HG02970 (cell line): ENCODE data around the gene PLAAT4.

Experiments
- ATAC-seq: cut with Tn5 transposase; IDR thresholded peaks from one replicate; pipeline ENCODE4 v1.9.1; 2021; ENCODE audit warnings: mild to moderate bottlenecking, moderate library complexity, moderate number of reproducible peaks; ENCODE audit not compliant: unreplicated experiment, low FRiP score

PLAAT4 gene

GRCh38 chr11:63536669-63537292, at the start of gene PLAAT4:
PLAAT4 (plus strand) TSS chr11:63536808; CDS start chr11:63536869, 61 bp downstream.
- no peak for ATAC-seq

- ATAC-seq: no peak
Measured at GRCh38 chr11:63488789-63489188, 47.8 kb upstream of the PLAAT4 start.

GRCh38 chr11:63489879-63490278, 46.7 kb upstream of the PLAAT4 start:
- ATAC-seq: no peak

GRCh38 chr11:63490551-63491239, 45.9 kb upstream of the PLAAT4 start, which contains the start of gene PLAAT5:
PLAAT5 (minus strand) TSS chr11:63491167; CDS start chr11:63491034, 133 bp downstream.
- no peak for ATAC-seq

- no peak for ATAC-seq
Measured at GRCh38 chr11:63491240-63491587, 45.4 kb upstream of the PLAAT4 start.

- ATAC-seq: no peak
Measured at GRCh38 chr11:63491636-63492372, 44.8 kb upstream of the PLAAT4 start.

GRCh38 chr11:63492441-63492840, 44.2 kb upstream of the PLAAT4 start:
- ATAC-seq: no peak

GRCh38 chr11:63493127-63493526, 43.5 kb upstream of the PLAAT4 start:
- ATAC-seq: no peak

- no peak for ATAC-seq
Measured at GRCh38 chr11:63494975-63495374, 41.6 kb upstream of the PLAAT4 start.

- no peak for ATAC-seq
Measured at GRCh38 chr11:63499874-63500273, 36.7 kb upstream of the PLAAT4 start.

- ATAC-seq: no peak
Measured at GRCh38 chr11:63501236-63501635, 35.4 kb upstream of the PLAAT4 start.

- ATAC-seq: no peak
Measured at GRCh38 chr11:63502252-63502820, 34.3 kb upstream of the PLAAT4 start.

- no peak for ATAC-seq
Measured at GRCh38 chr11:63503492-63503891, 33.1 kb upstream of the PLAAT4 start.

- no peak for ATAC-seq
Measured at GRCh38 chr11:63504054-63504453, 32.6 kb upstream of the PLAAT4 start.

- ATAC-seq: no peak
Measured at GRCh38 chr11:63504933-63505586, 31.5 kb upstream of the PLAAT4 start.

- no peak for ATAC-seq
Measured at GRCh38 chr11:63505857-63506528, 30.6 kb upstream of the PLAAT4 start, which contains the start of gene LGALS12. LGALS12 (plus strand) TSS chr11:63506084; CDS start chr11:63506459, 375 bp downstream.

GRCh38 chr11:63506876-63507275, 29.7 kb upstream of the PLAAT4 start:
- no peak for ATAC-seq

GRCh38 chr11:63507511-63507910, 29.1 kb upstream of the PLAAT4 start:
- no peak for ATAC-seq

- no peak for ATAC-seq
Measured at GRCh38 chr11:63508009-63508408, 28.6 kb upstream of the PLAAT4 start.

- no peak for ATAC-seq
Measured at GRCh38 chr11:63508745-63509144, 27.9 kb upstream of the PLAAT4 start.
